Pons (tissue), 1 donor: Measurements from ENCODE around the gene IPO9.

Source experiments
- DNase-seq: peaks from one replicate; pipeline ENCODE4 v3.0.0-alpha.2; 2016; ENCODE audit warnings: low spot score

The IPO9 gene

GRCh38 chr1:201904579-201904978, 75.6 kb downstream of the IPO9 start:
- no peak for DNase-seq

GRCh38 chr1:201905234-201905890, 76.4 kb downstream of the IPO9 start:
- no peak for DNase-seq

GRCh38 chr1:201906336-201906735, 77.4 kb downstream of the IPO9 start:
- no peak for DNase-seq

- DNase-seq: no peak
Measured at GRCh38 chr1:201907621-201908020, 78.7 kb downstream of the IPO9 start.

- DNase-seq: no peak
Measured at GRCh38 chr1:201911826-201912571, 83.0 kb downstream of the IPO9 start.

GRCh38 chr1:201912832-201913231, 83.9 kb downstream of the IPO9 start:
- no peak for DNase-seq

- DNase-seq: no peak
Measured at GRCh38 chr1:201914456-201915235, 85.7 kb downstream of the IPO9 start.

GRCh38 chr1:201916649-201917249, 87.8 kb downstream of the IPO9 start:
- DNase-seq: no peak

GRCh38 chr1:201917362-201918033, 88.5 kb downstream of the IPO9 start:
- no peak for DNase-seq

GRCh38 chr1:201918343-201918742, 89.4 kb downstream of the IPO9 start:
- no peak for DNase-seq

GRCh38 chr1:201921952-201922558, 93.1 kb downstream of the IPO9 start:
- DNase-seq: no peak

GRCh38 chr1:201925301-201925567, 96.3 kb downstream of the IPO9 start:
- DNase-seq: no peak

GRCh38 chr1:201925981-201926645, 97.2 kb downstream of the IPO9 start:
- DNase-seq: no peak

GRCh38 chr1:201928266-201928665, 99.3 kb downstream of the IPO9 start:
- no peak for DNase-seq

- no peak for DNase-seq
Measured at GRCh38 chr1:201930137-201930536, 101.2 kb downstream of the IPO9 start.

- DNase-seq: no peak
Measured at GRCh38 chr1:201930803-201931202, 101.8 kb downstream of the IPO9 start.
